Activated CD4-positive, alpha-beta memory T cell treated with anti-CD3 and anti-CD28 coated beads for 36 hours (primary cell): ENCODE measurements around the gene PTGER4. TPM values are rescaled to one million over a fixed set of nuclear protein-coding genes. Genes with fewer than 3 reads are reported as not detected.
A peak's percentile ranks its signal among the peaks of the same experiment; 100 is the strongest.
"Not testable (repeated sequence)": the region's sequence is repeated elsewhere in the genome, so short reads cannot be mapped to it uniquely, and the experiment has no call there.

Source experiments
- CTCF ChIA-PET: fragments of 350-600 bp; sonication (Branson Sonifier 250); formaldehyde crosslinking; loops from one replicate; lab custom pipeline; 2021; ENCODE audit warnings: antibody characterized with exemption, inconsistent platforms; lab: Charles Lee
- POLR2A ChIA-PET: fragments of 350-600 bp; sonication (Branson Sonifier 250); formaldehyde crosslinking; loops from one replicate; lab custom pipeline; 2021; ENCODE audit warnings: antibody characterized with exemption; lab: Charles Lee
- DNase-seq: peaks from one replicate; pipeline ENCODE4 v3.0.0-alpha.2; 2020
- H3K27ac Mint-ChIP-seq: one replicate; pipeline ENCODE4 v1.8.0; 2021; ENCODE audit warnings: mixed read lengths
- H3K27me3 Mint-ChIP-seq: one replicate; pipeline ENCODE4 v1.8.0; 2021; ENCODE audit warnings: mixed read lengths
- H3K36me3 Mint-ChIP-seq: one replicate; pipeline ENCODE4 v1.8.0; 2021; ENCODE audit warnings: mixed read lengths
- H3K4me1 Mint-ChIP-seq: one replicate; pipeline ENCODE4 v1.8.0; 2021; ENCODE audit warnings: low read depth, mixed read lengths
- H3K4me3 Mint-ChIP-seq: one replicate; pipeline ENCODE4 v1.8.0; 2021; ENCODE audit warnings: mild to moderate bottlenecking, mixed read lengths
- H3K9me3 Mint-ChIP-seq: one replicate; pipeline ENCODE4 v1.8.0; 2021; ENCODE audit warnings: mixed read lengths
- intact Hi-C: fragments of 100-400 bp; cut with micrococcal nuclease; formaldehyde crosslinking; loops from one replicate; pipeline ENCODE4 v1.15.1; 2023
- total RNA-seq, 2 experiments: library from RNA; stranded (reverse); gene quantifications; one replicate each; pipeline ENCODE4 v1.2.3, GENCODE V29; 2021

PTGER4 gene
- total RNA-seq, 2 experiments from 2014 or later: 53.7 to 59.9 TPM

- no peak for DNase-seq
- CTCF ChIA-PET: no interaction called here
- H3K36me3 Mint-ChIP-seq: peaks cover 69% of the 10 kb centered on the region
- intact Hi-C loops: no loop called here
- peaks cover 33% of the 10 kb centered on the region for H3K4me1 Mint-ChIP-seq
- peak overlapping the region; percentile 49 for H3K27ac Mint-ChIP-seq
- no peak overlapping the region for H3K4me3 Mint-ChIP-seq
- H3K27me3 Mint-ChIP-seq: no peaks in the 10 kb centered on the region
- POLR2A ChIA-PET: no interaction called here
- no peaks in the 10 kb centered on the region for H3K9me3 Mint-ChIP-seq
Observed at GRCh38 chr5:40694433-40694832, 14.7 kb downstream of the PTGER4 start.

GRCh38 chr5:40700116-40700782, 20.5 kb downstream of the PTGER4 start:
- no peak for DNase-seq
- ChIA-PET CTCF (no interaction called here), POLR2A (no interaction called here)
- intact Hi-C loops: no loop called here
- Mint-ChIP-seq H3K27me3 (no peaks in the 10 kb centered on the region), H3K27ac (no peak overlapping the region), H3K36me3 (peaks cover 80% of the 10 kb centered on the region), H3K4me3 (no peak overlapping the region), H3K9me3 (peaks cover 45% of the 10 kb centered on the region), H3K4me1 (peaks cover 5% of the 10 kb centered on the region)

GRCh38 chr5:40702027-40702426, 22.3 kb downstream of the PTGER4 start:
- H3K4me3 Mint-ChIP-seq: not testable (repeated sequence)

GRCh38 chr5:40705484-40705883, 25.8 kb downstream of the PTGER4 start:
- DNase-seq, intact Hi-C loops, POLR2A ChIA-PET, H3K4me1 Mint-ChIP-seq, H3K27ac Mint-ChIP-seq, H3K27me3 Mint-ChIP-seq, H3K4me3 Mint-ChIP-seq: not testable (repeated sequence)
- Mint-ChIP-seq H3K36me3 (peaks cover 76% of the 10 kb centered on the region), H3K9me3 (peaks cover 76% of the 10 kb centered on the region)
- CTCF ChIA-PET: interaction anchor here (0.7 to 0.9 kb wide), 2 partner anchors 8 to 27 kb away, joined by 3 to 4 read pairs; no protein-coding TSS in a partner anchor

More at GRCh38 chr5:40702027-40702426, 22.3 kb downstream of the PTGER4 start:
- H3K4me1 Mint-ChIP-seq, H3K27ac Mint-ChIP-seq, CTCF ChIA-PET, POLR2A ChIA-PET, intact Hi-C loops, DNase-seq, H3K27me3 Mint-ChIP-seq: not testable (repeated sequence)
- Mint-ChIP-seq H3K9me3 (peaks cover 56% of the 10 kb centered on the region), H3K36me3 (peaks cover 78% of the 10 kb centered on the region)

- H3K4me3 Mint-ChIP-seq, H3K27me3 Mint-ChIP-seq, intact Hi-C loops, H3K27ac Mint-ChIP-seq, DNase-seq, H3K4me1 Mint-ChIP-seq, CTCF ChIA-PET, POLR2A ChIA-PET: not testable (repeated sequence)
- H3K36me3 Mint-ChIP-seq: peaks cover 38% of the 10 kb centered on the region
- H3K9me3 Mint-ChIP-seq: peaks cover 33% of the 10 kb centered on the region
Observed at GRCh38 chr5:40710575-40710974, 30.9 kb downstream of the PTGER4 start.

- no peak for DNase-seq
- Mint-ChIP-seq H3K27me3 (no peaks in the 10 kb centered on the region), H3K4me1 (peaks cover 14% of the 10 kb centered on the region), H3K4me3 (no peak overlapping the region), H3K27ac (no peak overlapping the region), H3K9me3 (peaks cover 11% of the 10 kb centered on the region), H3K36me3 (peaks cover 28% of the 10 kb centered on the region)
- CTCF ChIA-PET: interaction anchor here (0.6 to 1.9 kb wide), 5 partner anchors 8 to 775 kb away, joined by 3 to 4 read pairs (median 3); no protein-coding TSS in a partner anchor
- intact Hi-C loops: no loop called here
- POLR2A ChIA-PET: interaction anchor here (1.4 kb wide), 1 partner anchor 121 kb away, joined by 3 read pairs; the partner anchor contains the start of gene RPL37
Observed at GRCh38 chr5:40714001-40714400, 34.3 kb downstream of the PTGER4 start.

GRCh38 chr5:40716000-40716399, 36.3 kb downstream of the PTGER4 start:
- Mint-ChIP-seq H3K27me3 (no peaks in the 10 kb centered on the region), H3K9me3 (peaks cover under 1% of the 10 kb centered on the region), H3K27ac (no peak overlapping the region), H3K36me3 (peaks cover 26% of the 10 kb centered on the region), H3K4me1 (peaks cover 15% of the 10 kb centered on the region), H3K4me3 (no peak overlapping the region)
- ChIA-PET CTCF (interaction anchor here (0.6 kb wide), 1 partner anchor 1144 kb away, joined by 3 read pairs; no protein-coding TSS in a partner anchor), POLR2A (no interaction called here)
- intact Hi-C loops: no loop called here
- DNase-seq: no peak

- H3K9me3 Mint-ChIP-seq: peaks cover 6% of the 10 kb centered on the region
- ChIA-PET POLR2A (no interaction called here), CTCF (interaction anchor here (0.6 kb wide), 1 partner anchor 1145 kb away, joined by 3 read pairs; no protein-coding TSS in a partner anchor)
- no peak overlapping the region for H3K27ac Mint-ChIP-seq
- peaks cover 32% of the 10 kb centered on the region for H3K36me3 Mint-ChIP-seq
- peaks cover 15% of the 10 kb centered on the region for H3K4me1 Mint-ChIP-seq
- H3K27me3 Mint-ChIP-seq: no peaks in the 10 kb centered on the region
- no peak for DNase-seq
- no peak overlapping the region for H3K4me3 Mint-ChIP-seq
- intact Hi-C loops: no loop called here
Observed at GRCh38 chr5:40716590-40716989, 36.9 kb downstream of the PTGER4 start.

- Mint-ChIP-seq H3K4me3 (no peak overlapping the region), H3K27me3 (no peaks in the 10 kb centered on the region), H3K27ac (no peak overlapping the region), H3K4me1 (peaks cover 15% of the 10 kb centered on the region), H3K9me3 (peaks cover 9% of the 10 kb centered on the region), H3K36me3 (peaks cover 34% of the 10 kb centered on the region)
- no peak for DNase-seq
- ChIA-PET POLR2A (no interaction called here), CTCF (no interaction called here)
- intact Hi-C loops: no loop called here
Observed at GRCh38 chr5:40717281-40717680, 37.6 kb downstream of the PTGER4 start.

GRCh38 chr5:40720069-40720468, 40.4 kb downstream of the PTGER4 start:
- ChIA-PET POLR2A (no interaction called here), CTCF (no interaction called here)
- intact Hi-C loops: no loop called here
- peaks cover 34% of the 10 kb centered on the region for H3K36me3 Mint-ChIP-seq
- peaks cover 11% of the 10 kb centered on the region for H3K9me3 Mint-ChIP-seq
- H3K27ac Mint-ChIP-seq: no peak overlapping the region
- H3K4me3 Mint-ChIP-seq: no peak overlapping the region
- peaks cover 15% of the 10 kb centered on the region for H3K4me1 Mint-ChIP-seq
- DNase-seq: no peak
- H3K27me3 Mint-ChIP-seq: no peaks in the 10 kb centered on the region

GRCh38 chr5:40722497-40722911, 42.8 kb downstream of the PTGER4 start:
- H3K27me3 Mint-ChIP-seq, CTCF ChIA-PET, POLR2A ChIA-PET, H3K4me1 Mint-ChIP-seq, intact Hi-C loops, DNase-seq, H3K27ac Mint-ChIP-seq, H3K4me3 Mint-ChIP-seq: not testable (repeated sequence)
- Mint-ChIP-seq H3K36me3 (peaks cover 39% of the 10 kb centered on the region), H3K9me3 (peaks cover 11% of the 10 kb centered on the region)

- no peak for DNase-seq
- Mint-ChIP-seq H3K9me3 (no peaks in the 10 kb centered on the region), H3K4me3 (no peak overlapping the region), H3K27me3 (no peaks in the 10 kb centered on the region), H3K27ac (no peak overlapping the region), H3K4me1 (peaks cover 27% of the 10 kb centered on the region), H3K36me3 (peaks cover 6% of the 10 kb centered on the region)
- ChIA-PET CTCF (interaction anchor here (1.4 to 3.5 kb wide), 2 partner anchors 785 to 1017 kb away, joined by 4 to 20 read pairs; no protein-coding TSS in a partner anchor), POLR2A (no interaction called here)
- intact Hi-C loops: no loop called here
Observed at GRCh38 chr5:40733434-40733833, 53.7 kb downstream of the PTGER4 start.
